GM10248 (cell line): ENCODE results near the gene ADAMTSL5.

Source experiments
- CTCF ChIA-PET: fragments of 300-600 bp; sonication (Branson Sonifier 250); formaldehyde crosslinking; extraction: SDS; loops from one replicate; lab custom pipeline; 2021; ENCODE audit warnings: antibody characterized with exemption; lab: Yijun Ruan, JAX
- POLR2A ChIA-PET: fragments of 350-650 bp; sonication (Branson Sonifier 250); formaldehyde crosslinking; extraction: SDS; loops from one replicate; lab custom pipeline; 2020; ENCODE audit warnings: antibody characterized with exemption; lab: Yijun Ruan, JAX
- DNase-seq: peaks from one replicate; pipeline ENCODE4 v3.0.0; 2012; ENCODE audit errors: extremely low spot score
- CTCF ChIP-seq: IDR thresholded peaks from 2 replicates; pipeline ENCODE4 v1.5.1; 2012; ENCODE audit warnings: mild to moderate bottlenecking, low read depth; ENCODE audit errors: extremely low read depth, missing control alignments, control extremely low read depth

ADAMTSL5 gene

GRCh38 chr19:1555487-1556389 lies 42.9 kb upstream of the ADAMTSL5 start:
- ChIA-PET CTCF (no interaction called here), POLR2A (no interaction called here)
- no peak for TF ChIP-seq CTCF
- DNase-seq, result no peak

- no peak for DNase-seq
- CTCF ChIA-PET, result interaction anchor here (1.5 kb wide), 1 partner anchor 9 kb away, joined by 3 read pairs; no protein-coding TSS in a partner anchor
- POLR2A ChIA-PET, result no interaction called here
- no peak for TF ChIP-seq CTCF
Measured at GRCh38 chr19:1554968-1555367, 42.1 kb upstream of the ADAMTSL5 start.

- no peak for DNase-seq
- TF ChIP-seq CTCF, result no peak
- ChIA-PET CTCF (interaction anchor here (1.5 kb wide), 1 partner anchor 11 kb away, joined by 3 read pairs; no protein-coding TSS in a partner anchor), POLR2A (no interaction called here)
Measured at GRCh38 chr19:1553415-1553814, 40.6 kb upstream of the ADAMTSL5 start.

- no peak for TF ChIP-seq CTCF
- DNase-seq, result no peak
- POLR2A ChIA-PET, result no interaction called here
- CTCF ChIA-PET, result interaction anchor here (1.0 kb wide), 1 partner anchor 215 kb away, joined by 3 read pairs; no protein-coding TSS in a partner anchor
Measured at GRCh38 chr19:1551068-1552040, 38.5 kb upstream of the ADAMTSL5 start.

GRCh38 chr19:1549332-1549945 lies 36.6 kb upstream of the ADAMTSL5 start:
- no peak for TF ChIP-seq CTCF
- DNase-seq, result no peak
- CTCF ChIA-PET, result interaction anchor here (1.2 kb wide), 1 partner anchor 247 kb away, joined by 3 read pairs; no protein-coding TSS in a partner anchor
- POLR2A ChIA-PET, result no interaction called here
